Lung (tissue), 12 donors: Measurements from ENCODE around the gene TNIK. TPM values are rescaled to one million over a fixed set of nuclear protein-coding genes. Genes with fewer than 3 reads are reported as not detected.

Experiments
- ATAC-seq: fragments of 200-7000 bp; cut with Tn5 transposase; one replicate; pipeline ENCODE4 v1.9.1; 2020; ENCODE audit warnings: moderate number of reproducible peaks; ENCODE audit not compliant: insufficient read depth, low FRiP score
- DNase-seq, 3 donors: peaks; one replicate each; pipeline ENCODE4 v3.0.0-alpha.2; 2013 to 2017
- H3K27ac ChIP-seq, 2 donors: one replicate each; pipeline ENCODE4 v1.5.1; 2013; ENCODE audit warnings: mild to moderate bottlenecking in 2 of 2, moderate library complexity in 2 of 2, control low read depth in 1 of 2, inconsistent platforms in 1 of 2, low read depth in 1 of 2, low read length in 1 of 2
- H3K27me3 ChIP-seq, 3 donors: one replicate each; pipeline ENCODE4 v1.5.1; 2013; ENCODE audit warnings: low read length in 2 of 3; ENCODE audit not compliant: control insufficient read depth in 3 of 3, insufficient read depth in 3 of 3
- H3K36me3 ChIP-seq, 4 donors: one replicate each; pipeline ENCODE4 v1.5.1; 2013; ENCODE audit warnings: low read length in 4 of 4, mild to moderate bottlenecking in 1 of 4, moderate library complexity in 1 of 4; ENCODE audit not compliant: control insufficient read depth in 4 of 4, insufficient read depth in 4 of 4
- H3K4me1 ChIP-seq, 5 donors: one replicate each; pipeline ENCODE4 v1.5.1; 2013; ENCODE audit warnings: low read length in 5 of 5, mild to moderate bottlenecking in 2 of 5, moderate library complexity in 1 of 5; ENCODE audit not compliant: control insufficient read depth in 5 of 5, insufficient read depth in 5 of 5
- H3K4me3 ChIP-seq: one replicate; pipeline ENCODE4 v1.5.1; 2013; ENCODE audit warnings: mild to moderate bottlenecking, control low read depth, moderate library complexity
- H3K9ac ChIP-seq, 2 donors: one replicate each; pipeline ENCODE4 v1.5.1; 2013; ENCODE audit warnings: low read length in 2 of 2, control low read depth in 1 of 2; ENCODE audit not compliant: insufficient read depth in 1 of 2
- H3K9me3 ChIP-seq, 4 donors: one replicate each; pipeline ENCODE4 v1.5.1; 2013; ENCODE audit warnings: low read length in 3 of 4, mild to moderate bottlenecking in 1 of 4, moderate library complexity in 1 of 4; ENCODE audit not compliant: control insufficient read depth in 4 of 4, insufficient read depth in 3 of 4
- WGBS, 2 donors: extraction: QIAGEN DNeasy Blood & Tissue Kit; methylation state at CpG; one replicate each; pipeline ENCODE4 v1.1.7; 2013; 5-methylcytosine and 5-hydroxymethylcytosine counted together
- polyA plus RNA-seq, 2 donors: library from polyadenylated mRNA; stranded (reverse); fragments of 200-250 nt; gene quantifications; one replicate each; pipeline ENCODE4 v1.2.1, GENCODE V29; 2013
- total RNA-seq, 2 donors: library from RNA; depleted of rRNA in 1 of 2; stranded (reverse); fragments of >200 nt in 1 of 2; gene quantifications; one replicate each; pipeline ENCODE4 v1.2.1, GENCODE V29; 2014 to 2021
- TF ChIP-seq, protein P1 (sequence below): IDR thresholded peaks from 2 replicates; pipeline ENCODE4 v1.5.1; 2012; ENCODE audit warnings: mild to moderate bottlenecking; ENCODE audit errors: control extremely low read depth, extremely low read depth
- donor health status: control.
- donor health status: control.
- donor health status: Bipolar disorder and iron deficiency.
- donor health status: healthy.
- donor health status: DM: yes; HTN: yes; CAD: no.

TNIK gene
- total and polyA plus RNA-seq, 4 donors = 9.4 to 36.3 (median 14.3) TPM

DNA sequence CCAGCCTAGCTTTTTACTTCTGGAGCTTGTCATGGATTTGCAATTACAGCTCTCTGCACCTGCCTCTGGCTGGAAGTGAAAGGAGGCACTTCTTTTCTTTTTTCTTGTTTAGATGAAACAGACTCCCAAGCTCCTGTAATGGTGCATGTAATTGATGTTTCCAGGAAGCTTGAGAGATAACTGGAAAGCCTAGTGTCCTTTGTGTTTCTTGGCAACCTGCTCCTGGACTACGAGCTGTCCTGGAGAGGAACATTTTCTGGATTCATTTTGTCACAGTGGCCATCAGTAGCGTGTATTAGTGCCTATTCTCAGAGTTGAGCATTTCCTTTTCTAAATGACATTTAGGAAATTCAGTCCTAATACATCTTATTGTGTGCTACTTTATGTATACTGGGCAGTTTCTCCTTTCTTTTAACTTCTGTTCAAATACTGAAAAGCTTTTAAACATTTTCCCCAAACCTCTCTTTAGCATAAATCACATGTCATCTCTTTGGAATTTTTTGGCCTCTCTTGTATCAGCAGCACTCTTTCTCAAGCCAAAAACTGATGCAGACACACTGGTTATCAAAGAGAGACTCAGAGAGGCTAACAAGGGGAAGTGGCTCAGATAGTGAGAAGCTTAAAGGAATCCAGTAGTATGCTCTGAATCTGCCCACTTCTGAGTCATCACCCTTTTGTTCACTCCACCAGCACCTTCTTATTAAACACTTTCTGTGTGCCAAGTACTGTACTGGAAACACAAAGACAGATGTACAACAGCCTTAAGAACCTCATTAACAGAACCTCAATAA is 371.0 kb downstream of the TNIK start:
- TF ChIP-seq, protein P1, sequence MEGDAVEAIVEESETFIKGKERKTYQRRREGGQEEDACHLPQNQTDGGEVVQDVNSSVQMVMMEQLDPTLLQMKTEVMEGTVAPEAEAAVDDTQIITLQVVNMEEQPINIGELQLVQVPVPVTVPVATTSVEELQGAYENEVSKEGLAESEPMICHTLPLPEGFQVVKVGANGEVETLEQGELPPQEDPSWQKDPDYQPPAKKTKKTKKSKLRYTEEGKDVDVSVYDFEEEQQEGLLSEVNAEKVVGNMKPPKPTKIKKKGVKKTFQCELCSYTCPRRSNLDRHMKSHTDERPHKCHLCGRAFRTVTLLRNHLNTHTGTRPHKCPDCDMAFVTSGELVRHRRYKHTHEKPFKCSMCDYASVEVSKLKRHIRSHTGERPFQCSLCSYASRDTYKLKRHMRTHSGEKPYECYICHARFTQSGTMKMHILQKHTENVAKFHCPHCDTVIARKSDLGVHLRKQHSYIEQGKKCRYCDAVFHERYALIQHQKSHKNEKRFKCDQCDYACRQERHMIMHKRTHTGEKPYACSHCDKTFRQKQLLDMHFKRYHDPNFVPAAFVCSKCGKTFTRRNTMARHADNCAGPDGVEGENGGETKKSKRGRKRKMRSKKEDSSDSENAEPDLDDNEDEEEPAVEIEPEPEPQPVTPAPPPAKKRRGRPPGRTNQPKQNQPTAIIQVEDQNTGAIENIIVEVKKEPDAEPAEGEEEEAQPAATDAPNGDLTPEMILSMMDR = no peak
- Histone ChIP-seq H3K4me1 (peaks cover 0 to 38% (median 8%) of the 10 kb centered on the region in 5 donors), H3K27ac (peak overlapping the region in 1 of 2 donors; percentile 36), H3K9ac (no peak overlapping the region), H3K36me3 (peaks cover 0 to 11% (median 4%) of the 10 kb centered on the region in 4 donors), H3K27me3 (peaks cover 0 to 4% (median 0%) of the 10 kb centered on the region in 3 donors), H3K4me3 (no peak overlapping the region), H3K9me3 (no peaks in the 10 kb centered on the region)
- WGBS, 2 donors = 53 to 78% methylated on average over 2 of the region's 2 CpGs
- ATAC-seq = peak; percentile 54
- peak; percentile 16 to 81 (median 77) for DNase-seq

DNA sequence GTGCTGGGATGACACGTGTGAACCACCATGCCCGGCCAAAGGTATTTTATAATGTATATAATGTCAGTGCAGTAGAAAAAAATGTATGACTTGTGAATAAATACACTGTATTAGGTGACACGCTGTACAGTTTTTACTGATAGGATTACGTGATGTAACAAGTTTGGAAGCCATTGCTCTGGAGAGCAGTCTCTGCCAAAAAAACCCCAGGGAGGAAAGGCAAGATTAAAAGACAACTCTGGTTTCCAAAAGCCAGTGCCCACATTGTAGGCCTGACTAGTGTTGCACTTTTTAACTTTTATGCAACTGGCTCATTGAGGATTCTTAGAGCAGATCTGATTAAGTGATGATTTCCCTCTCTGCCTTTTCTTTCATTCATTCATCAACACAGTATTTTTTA is 371.7 kb downstream of the TNIK start:
- DNase-seq (peak in 2 of 3 donors; percentile 46 to 57), ATAC-seq (no peak)
- H3K27ac ChIP-seq = peak overlapping the region in 1 of 2 donors; percentile 36
- TF ChIP-seq, protein P1 = no peak
- no peak overlapping the region for H3K9ac ChIP-seq
- WGBS, 2 donors = 79 to 86% methylated on average over 4 of the region's 4 CpGs
- peaks cover 0 to 34% (median 8%) of the 10 kb centered on the region in 5 donors for H3K4me1 ChIP-seq
- no peak overlapping the region for H3K4me3 ChIP-seq
- no peaks in the 10 kb centered on the region for H3K9me3 ChIP-seq
- H3K27me3 ChIP-seq = peaks cover 0 to 8% (median 0%) of the 10 kb centered on the region in 3 donors
- H3K36me3 ChIP-seq = peaks cover 0 to 11% (median 4%) of the 10 kb centered on the region in 4 donors

DNA sequence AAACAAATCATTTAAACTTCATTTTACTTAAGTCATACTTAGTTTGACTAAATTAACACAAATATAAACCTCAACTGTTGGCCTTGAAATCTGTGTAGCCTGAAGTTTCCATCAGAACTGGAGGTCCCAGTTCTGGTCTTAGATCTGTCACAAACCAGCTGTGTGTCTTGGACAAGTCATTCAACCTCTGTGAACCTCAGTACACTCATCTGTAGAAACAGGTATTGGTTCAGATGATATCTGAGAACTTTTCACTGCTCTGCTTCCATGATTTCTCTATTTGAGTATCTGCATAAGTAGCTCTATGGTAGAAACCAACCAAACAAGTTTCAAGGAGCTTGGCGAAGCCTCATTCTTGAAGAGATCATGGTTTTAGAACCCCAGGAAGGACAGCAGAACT is 373.3 kb downstream of the TNIK start:
- TF ChIP-seq, protein P1 = no peak
- WGBS, 2 donors = 93 to 97% methylated on average over 1 of the region's 1 CpG
- H3K27ac ChIP-seq = no peak overlapping the region
- H3K4me3 ChIP-seq = no peak overlapping the region
- DNase-seq = no peak
- ATAC-seq = no peak
- H3K9me3 ChIP-seq = no peaks in the 10 kb centered on the region
- no peak overlapping the region for H3K9ac ChIP-seq
- peaks cover 0 to 19% (median 6%) of the 10 kb centered on the region in 5 donors for H3K4me1 ChIP-seq
- H3K36me3 ChIP-seq = peaks cover 0 to 15% (median 4%) of the 10 kb centered on the region in 4 donors
- H3K27me3 ChIP-seq = peaks cover 0 to 8% (median 0%) of the 10 kb centered on the region in 3 donors
